GM21529 (cell line): ENCODE results near the gene MACROD1.

Experiments
- ATAC-seq: cut with Tn5 transposase; IDR thresholded peaks from one replicate; pipeline ENCODE4 v1.9.1; 2021; ENCODE audit not compliant: unreplicated experiment

MACROD1 gene

GRCh38 chr11:64038500-64038899 lies 127.4 kb downstream of the MACROD1 start:
- no peak for ATAC-seq

GRCh38 chr11:64037027-64037634 lies 128.8 kb downstream of the MACROD1 start:
- no peak for ATAC-seq

- no peak for ATAC-seq
Observed at GRCh38 chr11:64036087-64037026, 129.6 kb downstream of the MACROD1 start.

GRCh38 chr11:64035576-64035975 lies 130.3 kb downstream of the MACROD1 start, which contains the start of gene FLRT1:
Gene FLRT1, plus strand, starts transcription at chr11:64035931. Its CDS starts 80,337 bp downstream, at chr11:64116268.
- no peak for ATAC-seq

GRCh38 chr11:64035081-64035524 lies 130.8 kb downstream of the MACROD1 start:
- ATAC-seq = no peak

GRCh38 chr11:64034411-64034811 lies 131.5 kb downstream of the MACROD1 start:
- no peak for ATAC-seq

- ATAC-seq = no peak
Observed at GRCh38 chr11:64032050-64032449, 133.9 kb downstream of the MACROD1 start.

GRCh38 chr11:64031001-64031400 lies 134.9 kb downstream of the MACROD1 start:
- ATAC-seq = no peak

- no peak for ATAC-seq
Observed at GRCh38 chr11:64029773-64030172, 136.1 kb downstream of the MACROD1 start.

GRCh38 chr11:64028398-64029115 lies 137.4 kb downstream of the MACROD1 start:
- no peak for ATAC-seq

- no peak for ATAC-seq
Observed at GRCh38 chr11:64027651-64028397, 138.1 kb downstream of the MACROD1 start.

GRCh38 chr11:64026575-64027205 lies 139.2 kb downstream of the MACROD1 start:
- ATAC-seq = no peak

- ATAC-seq = no peak
Observed at GRCh38 chr11:64025205-64025604, 140.7 kb downstream of the MACROD1 start.

- ATAC-seq = no peak
Observed at GRCh38 chr11:64023712-64024710, 141.9 kb downstream of the MACROD1 start.

- ATAC-seq = no peak
Observed at GRCh38 chr11:64022125-64022784, 143.7 kb downstream of the MACROD1 start.

- no peak for ATAC-seq
Observed at GRCh38 chr11:64021757-64022093, 144.2 kb downstream of the MACROD1 start.

GRCh38 chr11:64020976-64021756 lies 144.7 kb downstream of the MACROD1 start:
- no peak for ATAC-seq
